A549 (cell line): ENCODE data around the gene KIRREL2. TPM values are rescaled to one million over a fixed set of nuclear protein-coding genes. Genes with fewer than 3 reads are reported as not detected.
"Not testable (repeated sequence)": the region's sequence is repeated elsewhere in the genome, so short reads cannot be mapped to it uniquely, and the experiment has no call there.

Source experiments
- ATAC-seq, 2 experiments: fragments of 200-7000 bp in 1 of 2; fragments of >200 bp in 1 of 2; cut with Nextera tagmentation in 1 of 2; cut with Tn5 transposase in 1 of 2; 3 replicates each; pipeline versions ENCODE4 v1.8.0 to v1.9.1; 2018 to 2020; ENCODE audit warnings: mild to moderate bottlenecking in 1 of 2, moderate library complexity in 1 of 2
- CTCF ChIA-PET: fragments of 300-600 bp; sonication (Branson Sonifier 250); formaldehyde crosslinking; extraction: SDS; loops from one replicate; lab custom pipeline; 2021; ENCODE audit warnings: antibody characterized with exemption, inconsistent platforms; lab: Yijun Ruan, JAX
- POLR2A ChIA-PET: fragments of 350-600 bp; formaldehyde crosslinking; extraction: SDS; loops from one replicate; lab custom pipeline; 2021; ENCODE audit warnings: antibody characterized with exemption, inconsistent platforms; lab: Yijun Ruan, JAX
- DNase-seq, 2 experiments: peaks; one replicate each; pipeline versions ENCODE4 v3.0.0 to v3.0.0-alpha.2; 2011 to 2016; ENCODE audit warnings: low read depth in 1 of 2, low spot score in 1 of 2
- FAIRE-seq: peaks from 2 replicates; lab custom pipeline; 2011; peaks lifted over from hg19 to GRCh38; lab: Jason Lieb, UNC
- H3K27ac ChIP-seq, 2 experiments: fragments of >200 bp; sonication (Bioruptor Twin); formaldehyde crosslinking; 3 replicates each; pipeline ENCODE4 v1.5.1; 2016 to 2017
- H3K4me1 ChIP-seq: fragments of >200 bp; sonication (Bioruptor Twin); formaldehyde crosslinking; 3 replicates; pipeline ENCODE4 v1.6.1; 2016
- H3K4me2 ChIP-seq: fragments of >200 bp; sonication (Bioruptor Twin); formaldehyde crosslinking; 3 replicates; pipeline ENCODE4 v1.6.1; 2016
- H3K4me3 ChIP-seq: fragments of >200 bp; sonication (Bioruptor Twin); formaldehyde crosslinking; 3 replicates; pipeline ENCODE4 v1.5.1; 2016
- H3K9me3 ChIP-seq: fragments of >200 bp; sonication (Bioruptor Twin); formaldehyde crosslinking; 3 replicates; pipeline ENCODE4 v1.6.1; 2016
- CBX2 ChIP-seq: fragments of 200-600 bp; sonication (generic); IDR thresholded peaks from 2 replicates; pipeline ENCODE4 v1.6.1; 2016; ENCODE audit warnings: low read depth, mild to moderate bottlenecking, borderline replicate concordance
- EHMT2 ChIP-seq: fragments of 200-600 bp; sonication (generic); IDR thresholded peaks from 2 replicates; pipeline ENCODE4 v1.6.1; 2016; ENCODE audit warnings: antibody characterized with exemption, low read depth, mild to moderate bottlenecking, moderate library complexity
- ESRRA ChIP-seq: fragments of 150-350 bp; IDR thresholded peaks from 2 replicates; pipeline ENCODE4 v1.6.1; 2014; ENCODE audit warnings: mild to moderate bottlenecking, low read length, borderline replicate concordance
- FOSL2 ChIP-seq, 2 experiments: fragments of 450-650 bp in 1 of 2; fragments of >200 bp in 1 of 2; sonication (Bioruptor Twin) in 1 of 2; formaldehyde crosslinking; IDR thresholded peaks; 2 replicates each; pipeline versions ENCODE4 v1.5.0 to v1.6.1; 2016 to 2020; ENCODE audit warnings: mild to moderate bottlenecking in 1 of 2, moderate library complexity in 1 of 2
- KDM1A ChIP-seq: fragments of 200-600 bp; sonication (generic); IDR thresholded peaks from 2 replicates; pipeline ENCODE4 v1.6.1; 2016; ENCODE audit warnings: low read depth, mild to moderate bottlenecking
- MAZ ChIP-seq: fragments of 150-350 bp; IDR thresholded peaks from 2 replicates; pipeline ENCODE4 v1.6.1; 2014; ENCODE audit warnings: antibody characterized with exemption, low read depth, low read length, borderline replicate concordance
- POLR2AphosphoS2 ChIP-seq: conservative IDR thresholded peaks from 2 replicates; pipeline ENCODE4 v1.6.1; 2012; ENCODE audit warnings: low read length, improper control_type of control experiment, inconsistent platforms
- RCOR1 ChIP-seq: fragments of 150-350 bp; IDR thresholded peaks from 2 replicates; pipeline ENCODE4 v1.6.1; 2014; ENCODE audit warnings: antibody characterized with exemption, low read length, low read depth
- RFX5 ChIP-seq: fragments of 450-650 bp; IDR thresholded peaks from 2 replicates; pipeline ENCODE4 v1.7.1; 2014; ENCODE audit warnings: antibody characterized with exemption, mild to moderate bottlenecking, moderate library complexity
- TP53 ChIP-seq: fragments of 250-450 bp; sonication (Bioruptor Pico); IDR thresholded peaks from 2 replicates; pipeline ENCODE4 v1.5.0; 2021; ENCODE audit warnings: mild to moderate bottlenecking, moderate library complexity
- ZFP36 ChIP-seq: fragments of 450-650 bp; IDR thresholded peaks from 2 replicates; pipeline ENCODE4 v1.6.1; 2014; ENCODE audit warnings: borderline replicate concordance; ENCODE audit not compliant: partially characterized antibody
- ZSCAN20 ChIP-seq: fragments of 250-450 bp; sonication (Bioruptor Pico); IDR thresholded peaks from 2 replicates; pipeline ENCODE4 v1.8.0; 2022; ENCODE audit warnings: mild to moderate bottlenecking, moderate library complexity
- WGBS: methylation state at CpG from one replicate; pipeline ENCODE4 v1.1.6; 2017; ENCODE audit errors: missing lambda C conversion rate; 5-methylcytosine and 5-hydroxymethylcytosine counted together
- polyA plus RNA-seq, 4 experiments: library from polyadenylated mRNA; depleted of rRNA in 3 of 4; stranded (reverse); fragments of >200 nt; fragmentation: RNase III in 1 of 4; extraction: RNeasy Plus Mini Kit Qiagen cat#74134 plus additional on column Dnase treatment in 1 of 4; gene quantifications; 2 replicates in 3 of 4; 3 replicates in 1 of 4; pipeline ENCODE4 v1.2.3, GENCODE V29; 2011 to 2017
- TF ChIP-seq, protein P1 (sequence below): IDR thresholded peaks from 2 replicates; pipeline ENCODE4 v1.6.1; 2012
- TF ChIP-seq, protein P2 (sequence below): fragments of >200 bp; sonication (Bioruptor Twin); formaldehyde crosslinking; IDR thresholded peaks from 2 replicates; pipeline ENCODE4 v1.6.1; 2016
- TF ChIP-seq, protein P3 (sequence below): IDR thresholded peaks from 2 replicates; pipeline ENCODE4 v1.6.1; 2012
- TF ChIP-seq, protein P4 (sequence below): fragments of 450-650 bp; IDR thresholded peaks from 2 replicates; pipeline ENCODE4 v1.6.1; 2014; ENCODE audit warnings: antibody characterized with exemption

KIRREL2 gene
- polyA plus RNA-seq, 2 of the 4 experiments (the other 2 are of a cell fraction) = 0.26 to 0.54 TPM

DNA sequence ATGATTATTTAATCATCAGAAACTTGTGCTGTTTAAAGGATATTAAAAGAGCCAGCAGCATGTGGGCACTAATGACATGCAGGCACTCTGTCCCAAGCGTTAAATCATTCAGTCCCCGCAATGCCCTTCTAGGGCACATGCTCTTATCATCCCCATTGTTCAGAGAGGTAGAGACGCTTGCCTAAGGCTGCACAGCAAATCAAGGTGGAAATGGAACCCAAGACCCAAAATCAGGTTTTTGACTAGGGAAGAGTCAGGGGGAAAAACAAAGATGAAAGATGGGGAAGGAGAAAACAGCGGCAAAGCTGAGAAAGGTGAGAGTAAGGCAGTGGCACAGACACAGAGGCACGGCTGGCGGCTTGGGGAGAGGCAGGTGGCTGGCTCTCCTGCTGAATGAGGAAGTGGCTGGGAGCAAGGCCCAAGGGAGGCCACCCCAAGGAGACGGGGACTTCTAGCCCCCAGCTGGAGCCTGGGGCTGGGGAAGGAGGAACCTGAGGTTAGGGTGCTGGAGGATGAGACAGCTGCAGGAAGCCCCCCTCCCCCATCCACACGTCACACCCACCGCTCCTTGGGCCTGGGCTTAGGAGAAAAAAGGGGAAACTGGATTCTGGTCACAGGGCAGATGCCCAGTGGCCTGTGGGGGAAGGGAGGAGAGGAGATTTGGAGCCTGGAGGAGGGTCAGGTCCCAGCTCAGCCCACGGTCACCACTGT is 52.4 kb downstream of the KIRREL2 start:
- TF ChIP-seq ZFP36 (peak; percentile 87), FOSL2 (IDR thresholded peaks at IDR 0.05) (no peak), FOSL2 (CRISPR knock-in tag; IDR thresholded peaks at IDR 0.05) (no peak), MAZ (no peak), KDM1A (peak; percentile 76; the same call in 1 of the 2 replicates), POLR2AphosphoS2 (no peak)
- TF ChIP-seq, protein P1, sequence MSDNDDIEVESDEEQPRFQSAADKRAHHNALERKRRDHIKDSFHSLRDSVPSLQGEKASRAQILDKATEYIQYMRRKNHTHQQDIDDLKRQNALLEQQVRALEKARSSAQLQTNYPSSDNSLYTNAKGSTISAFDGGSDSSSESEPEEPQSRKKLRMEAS = 0 out of 2 replicates have a peak, but pooled peaks have one; percentile 26
- ATAC-seq = 0 out of 6 replicates have a peak, but pooled peaks of 1 of the 2 experiments have one; percentile 19
- H3K27ac ChIP-seq = no peak overlapping the region
- FAIRE-seq = no peak
- ChIA-PET POLR2A (no interaction called here), CTCF (interaction anchor here (0.6 to 5.0 kb wide), 6 partner anchors 13 to 330 kb away, joined by 3 to 32 read pairs (median 7); no protein-coding TSS in a partner anchor)
- WGBS = 84% methylated on average over 10 of the region's 10 CpGs
- DNase-seq = no peak
- H3K4me1 ChIP-seq = peaks cover 8% of the 10 kb centered on the region; the same call in 2 of the 3 replicates
- no peaks in the 10 kb centered on the region for H3K9me3 ChIP-seq
- H3K4me3 ChIP-seq = no peak overlapping the region
- H3K4me2 ChIP-seq = no peak overlapping the region

DNA sequence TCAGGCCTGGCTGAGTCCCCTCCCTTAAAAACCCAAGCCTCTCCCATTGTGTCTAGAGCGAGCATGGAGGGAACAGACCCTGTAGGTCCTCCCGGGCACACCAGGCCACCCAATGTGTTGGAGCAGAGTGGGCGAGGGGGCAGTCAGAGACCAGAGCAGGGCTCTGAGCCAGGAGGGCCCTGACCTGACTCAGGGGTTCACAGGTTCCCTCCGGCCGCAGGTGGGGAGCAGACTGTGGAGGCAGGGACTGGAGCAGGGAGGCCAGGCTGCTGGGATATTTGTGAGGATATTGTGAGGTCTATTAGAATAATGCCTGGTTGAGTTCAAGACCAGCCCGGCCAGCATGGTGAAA is 52.9 kb downstream of the KIRREL2 start:
- Histone ChIP-seq H3K4me1 (peaks cover 8% of the 10 kb centered on the region; the same call in 2 of the 3 replicates), H3K9me3 (no peaks in the 10 kb centered on the region), H3K27ac (no peak overlapping the region), H3K4me2 (no peak overlapping the region), H3K4me3 (no peak overlapping the region)
- CTCF ChIA-PET = interaction anchor here (0.6 to 5.0 kb wide), 5 partner anchors 14 to 211 kb away, joined by 3 to 32 read pairs (median 4); no protein-coding TSS in a partner anchor
- FAIRE-seq (no peak), ATAC-seq (no peak), DNase-seq (no peak)
- TF ChIP-seq, protein P2, sequence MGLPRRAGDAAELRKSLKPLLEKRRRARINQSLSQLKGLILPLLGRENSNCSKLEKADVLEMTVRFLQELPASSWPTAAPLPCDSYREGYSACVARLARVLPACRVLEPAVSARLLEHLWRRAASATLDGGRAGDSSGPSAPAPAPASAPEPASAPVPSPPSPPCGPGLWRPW = no peak
- TF ChIP-seq ESRRA (no peak), RFX5 (no peak), MAZ (no peak), TP53 (CRISPR knock-in tag) (no peak), RCOR1 (no peak), ZSCAN20 (CRISPR knock-in tag) (no peak), CBX2 (no peak), EHMT2 (no peak)
- TF ChIP-seq, protein P3, sequence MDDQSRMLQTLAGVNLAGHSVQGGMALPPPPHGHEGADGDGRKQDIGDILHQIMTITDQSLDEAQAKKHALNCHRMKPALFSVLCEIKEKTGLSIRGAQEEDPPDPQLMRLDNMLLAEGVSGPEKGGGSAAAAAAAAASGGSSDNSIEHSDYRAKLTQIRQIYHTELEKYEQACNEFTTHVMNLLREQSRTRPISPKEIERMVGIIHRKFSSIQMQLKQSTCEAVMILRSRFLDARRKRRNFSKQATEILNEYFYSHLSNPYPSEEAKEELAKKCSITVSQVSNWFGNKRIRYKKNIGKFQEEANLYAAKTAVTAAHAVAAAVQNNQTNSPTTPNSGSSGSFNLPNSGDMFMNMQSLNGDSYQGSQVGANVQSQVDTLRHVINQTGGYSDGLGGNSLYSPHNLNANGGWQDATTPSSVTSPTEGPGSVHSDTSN = no peak
- TF ChIP-seq, protein P4, sequence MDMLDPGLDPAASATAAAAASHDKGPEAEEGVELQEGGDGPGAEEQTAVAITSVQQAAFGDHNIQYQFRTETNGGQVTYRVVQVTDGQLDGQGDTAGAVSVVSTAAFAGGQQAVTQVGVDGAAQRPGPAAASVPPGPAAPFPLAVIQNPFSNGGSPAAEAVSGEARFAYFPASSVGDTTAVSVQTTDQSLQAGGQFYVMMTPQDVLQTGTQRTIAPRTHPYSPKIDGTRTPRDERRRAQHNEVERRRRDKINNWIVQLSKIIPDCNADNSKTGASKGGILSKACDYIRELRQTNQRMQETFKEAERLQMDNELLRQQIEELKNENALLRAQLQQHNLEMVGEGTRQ = no peak
- POLR2A ChIA-PET = no interaction called here
- 80% methylated on average over 6 of the region's 6 CpGs for WGBS

DNA sequence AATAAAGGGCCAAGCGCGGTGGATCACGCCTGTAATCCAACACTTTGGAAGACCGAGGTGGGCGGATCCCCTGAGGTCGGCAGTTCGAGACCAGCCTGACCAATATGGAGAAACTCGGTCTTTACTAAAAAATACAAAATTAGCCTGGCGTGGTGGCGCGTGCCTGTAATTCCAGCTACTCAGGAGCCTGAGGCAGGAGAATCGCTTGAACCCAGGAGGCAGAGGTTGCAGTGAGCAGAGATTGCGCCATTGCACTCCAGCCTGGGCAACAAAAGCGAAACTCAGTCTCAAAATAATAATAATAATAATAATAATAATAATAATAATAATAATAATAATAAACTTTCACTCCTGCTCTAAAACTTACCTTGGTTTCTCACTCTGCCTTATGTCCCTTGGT is 53.6 kb downstream of the KIRREL2 start:
- POLR2A ChIA-PET, DNase-seq, H3K27ac ChIP-seq, ATAC-seq, H3K4me1 ChIP-seq, FAIRE-seq, H3K4me3 ChIP-seq, H3K4me2 ChIP-seq, H3K9me3 ChIP-seq: not testable (repeated sequence)
- CTCF ChIA-PET = interaction anchor here (0.6 to 5.0 kb wide), 6 partner anchors 15 to 212 kb away, joined by 3 to 32 read pairs (median 4); no protein-coding TSS in a partner anchor
- WGBS = 81% methylated on average over 14 of the region's 14 CpGs
